Measurements from ENCODE around the gene RAB10. TPM values are rescaled to one million over a fixed set of nuclear protein-coding genes. Genes with fewer than 3 reads are reported as not detected.

Gene RAB10
- total RNA-seq, 1 experiment from 2014 or later, result 130 TPM

GRCh38 chr2:26168785-26169184, 134.9 kb downstream of the RAB10 start:
- Histone ChIP-seq H3K14ac (ENCODE audit: insufficient read depth, low read length) (no peak overlapping the region), H3K18ac (ENCODE audit: insufficient read length, low read depth, low read length) (no peak overlapping the region), H2AK5ac (ENCODE audit: insufficient read length, low read length) (no peak overlapping the region), H3K23ac (ENCODE audit: insufficient read length, low read depth, low read length) (no peak overlapping the region), H4K91ac (ENCODE audit: insufficient read length, low read depth, low read length) (no peak overlapping the region), H2BK5ac (ENCODE audit: insufficient read length, low read length) (no peak overlapping the region), H3K4ac (ENCODE audit: low read depth, low read length) (no peak overlapping the region), H2BK20ac (ENCODE audit: low read depth, low read length, poor library complexity, severe bottlenecking) (no peak overlapping the region), H2BK12ac (ENCODE audit: insufficient read length, low read depth, low read length) (no peak overlapping the region), H4K5ac (ENCODE audit: insufficient read length, low read depth, low read length) (no peak overlapping the region), H3K27ac (ENCODE audit: insufficient read length, low read depth, low read length) (no peak overlapping the region), H3K9ac (ENCODE audit: extremely low read depth, insufficient read length, low read length) (no peak overlapping the region), H3K79me1 (ENCODE audit: insufficient read depth, low read depth, low read length, poor library complexity, severe bottlenecking) (no peaks in the 10 kb centered on the region), H3K23me2 (ENCODE audit: insufficient read length, low read depth, low read length, poor library complexity, severe bottlenecking) (peaks cover 6% of the 10 kb centered on the region), H3K4me2 (ENCODE audit: insufficient read depth, insufficient read length, low read length) (no peak overlapping the region), H4K8ac (replicated peaks; ENCODE audit: insufficient read length, low read depth, low read length) (no peak overlapping the region), H3T11ph (ENCODE audit: low read length) (no peak overlapping the region), H3K9me3 (ENCODE audit: control insufficient read depth, low read depth, low read length) (no peaks in the 10 kb centered on the region), H3K79me2 (ENCODE audit: insufficient read depth, low read length) (no peaks in the 10 kb centered on the region), H4K20me1 (ENCODE audit: control insufficient read depth, insufficient read depth, insufficient read length) (no peaks in the 10 kb centered on the region), H3K27me3 (ENCODE audit: insufficient read depth, low read length) (no peaks in the 10 kb centered on the region), H3K4me1 (ENCODE audit: insufficient read depth, low read length) (no peaks in the 10 kb centered on the region), H2BK120ac (ENCODE audit: low read depth, low read length, poor library complexity, severe bottlenecking) (no peak overlapping the region), H3K56ac (ENCODE audit: insufficient read length, low read depth, low read length) (no peak overlapping the region), H2BK15ac (ENCODE audit: low read depth, low read length) (no peak overlapping the region), H2AFZ (ENCODE audit: low read length) (no peak overlapping the region)
- TF ChIP-seq CTCF (conservative IDR thresholded peaks at IDR 0.05), result no peak
- WGBS (ENCODE audit: extremely low coverage, insufficient read length, low lambda C conversion rate), result no CpG with 5 or more reads among the region's 4 CpGs
- no peak for DNase-seq
- peaks cover 23% of the 10 kb centered on the region for H3K27me3 Mint-ChIP-seq (ENCODE audit: low read depth)
- peaks cover 0 to 5% of the 10 kb centered on the region in 2 experiments; a peak in 1 of 5 replicates for H3K9me3 Mint-ChIP-seq
- H3K4me3 Mint-ChIP-seq, result no peak overlapping the region
- no peaks in the 10 kb centered on the region for H3K36me3 Mint-ChIP-seq (ENCODE audit: insufficient read depth in 1 of 3, low read depth in 3 of 3)
- no peak overlapping the region for H3K27ac Mint-ChIP-seq
- peaks cover 0 to 3% of the 10 kb centered on the region in 2 experiments; a peak in 1 of 4 replicates for H3K4me1 Mint-ChIP-seq

All from H9 (cell line).